ENCODE data around the gene TUB.

The TUB gene

DNA sequence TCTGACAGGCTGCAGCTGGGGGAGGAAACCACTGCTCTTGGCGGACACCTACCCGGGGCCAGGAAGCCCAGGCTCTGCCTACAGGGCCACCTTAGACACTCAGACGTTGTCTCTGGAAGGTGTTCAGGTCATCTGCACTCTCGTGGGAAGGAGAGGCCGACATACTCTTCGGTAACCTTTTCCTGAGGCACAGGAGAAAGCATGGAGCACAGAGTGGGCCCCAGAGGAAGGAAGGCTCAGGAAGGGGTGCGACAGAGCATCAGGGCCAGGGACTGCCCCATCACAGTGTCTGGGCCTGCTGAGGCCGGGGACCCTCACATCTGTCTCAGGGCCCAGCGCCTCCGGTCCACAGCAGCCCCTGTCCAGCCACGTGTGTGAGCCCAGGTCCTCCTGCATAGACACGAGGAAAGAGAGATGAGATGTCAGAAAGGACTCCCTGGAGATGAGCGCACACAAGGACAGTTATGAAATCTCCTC, 18.2 kb upstream of the TUB start:
- in situ Hi-C loops (cut with HindIII; ENCODE audit: low sequenced_read_pairs): no loop called here
- no peak for DNase-seq (ENCODE audit: low read depth)
- TF ChIP-seq, protein P1, sequence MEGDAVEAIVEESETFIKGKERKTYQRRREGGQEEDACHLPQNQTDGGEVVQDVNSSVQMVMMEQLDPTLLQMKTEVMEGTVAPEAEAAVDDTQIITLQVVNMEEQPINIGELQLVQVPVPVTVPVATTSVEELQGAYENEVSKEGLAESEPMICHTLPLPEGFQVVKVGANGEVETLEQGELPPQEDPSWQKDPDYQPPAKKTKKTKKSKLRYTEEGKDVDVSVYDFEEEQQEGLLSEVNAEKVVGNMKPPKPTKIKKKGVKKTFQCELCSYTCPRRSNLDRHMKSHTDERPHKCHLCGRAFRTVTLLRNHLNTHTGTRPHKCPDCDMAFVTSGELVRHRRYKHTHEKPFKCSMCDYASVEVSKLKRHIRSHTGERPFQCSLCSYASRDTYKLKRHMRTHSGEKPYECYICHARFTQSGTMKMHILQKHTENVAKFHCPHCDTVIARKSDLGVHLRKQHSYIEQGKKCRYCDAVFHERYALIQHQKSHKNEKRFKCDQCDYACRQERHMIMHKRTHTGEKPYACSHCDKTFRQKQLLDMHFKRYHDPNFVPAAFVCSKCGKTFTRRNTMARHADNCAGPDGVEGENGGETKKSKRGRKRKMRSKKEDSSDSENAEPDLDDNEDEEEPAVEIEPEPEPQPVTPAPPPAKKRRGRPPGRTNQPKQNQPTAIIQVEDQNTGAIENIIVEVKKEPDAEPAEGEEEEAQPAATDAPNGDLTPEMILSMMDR (IDR thresholded peaks at IDR 0.05; ENCODE audit: low read depth, low read length, missing control alignments): no peak
- no peak overlapping the region for H3K4me3 ChIP-seq (ENCODE audit: low read depth, low read length)

DNA sequence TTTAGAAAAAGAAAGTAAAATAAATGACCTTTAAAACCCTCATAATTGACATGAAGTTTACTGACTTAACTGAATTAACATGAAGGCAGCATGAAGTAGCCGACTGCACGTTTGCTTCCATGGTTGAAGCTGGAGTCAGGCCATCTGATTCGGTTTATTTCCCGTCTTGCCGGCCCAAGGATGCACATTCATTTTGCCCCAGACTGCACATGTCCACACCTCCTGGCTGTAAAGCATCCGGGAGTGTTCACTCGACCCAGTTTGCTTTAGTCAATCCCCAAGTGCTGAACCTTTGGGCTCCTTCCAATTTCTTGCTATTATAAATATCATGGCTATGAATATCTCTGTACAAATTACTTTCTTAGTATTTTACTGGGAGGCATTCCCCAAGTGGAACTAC, 17.7 kb upstream of the TUB start:
- H3K4me3 ChIP-seq (ENCODE audit: low read depth, low read length): no peak overlapping the region
- TF ChIP-seq, protein P1 (IDR thresholded peaks at IDR 0.05; ENCODE audit: low read depth, low read length, missing control alignments): no peak
- no peak for DNase-seq (ENCODE audit: low read depth)
- in situ Hi-C loops (cut with HindIII; ENCODE audit: low sequenced_read_pairs): no loop called here

DNA sequence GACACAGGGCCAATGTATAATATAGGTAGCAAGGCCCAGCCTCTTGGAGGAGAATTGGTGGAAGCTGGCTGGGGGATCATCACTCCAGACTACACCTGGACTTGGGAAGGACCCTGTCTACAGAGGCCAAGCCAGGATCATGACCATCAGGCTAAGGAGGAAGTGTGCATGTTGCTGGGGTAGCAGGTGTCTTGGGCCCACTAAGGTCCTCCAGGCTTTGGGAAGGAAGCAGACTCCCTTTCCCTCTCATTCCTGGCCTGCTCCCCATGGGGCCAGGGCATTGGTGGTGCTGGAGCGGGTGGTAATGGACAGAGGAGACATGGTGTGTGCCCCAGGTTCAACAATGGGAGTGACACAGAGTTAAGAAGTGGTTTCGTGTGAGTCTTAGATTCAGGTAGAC, 16.0 kb upstream of the TUB start:
- in situ Hi-C loops (cut with HindIII; ENCODE audit: low sequenced_read_pairs): no loop called here
- no peak overlapping the region for H3K4me3 ChIP-seq (ENCODE audit: low read depth, low read length)
- TF ChIP-seq, protein P1 (IDR thresholded peaks at IDR 0.05; ENCODE audit: low read depth, low read length, missing control alignments): no peak
- DNase-seq (ENCODE audit: low read depth): no peak

DNA sequence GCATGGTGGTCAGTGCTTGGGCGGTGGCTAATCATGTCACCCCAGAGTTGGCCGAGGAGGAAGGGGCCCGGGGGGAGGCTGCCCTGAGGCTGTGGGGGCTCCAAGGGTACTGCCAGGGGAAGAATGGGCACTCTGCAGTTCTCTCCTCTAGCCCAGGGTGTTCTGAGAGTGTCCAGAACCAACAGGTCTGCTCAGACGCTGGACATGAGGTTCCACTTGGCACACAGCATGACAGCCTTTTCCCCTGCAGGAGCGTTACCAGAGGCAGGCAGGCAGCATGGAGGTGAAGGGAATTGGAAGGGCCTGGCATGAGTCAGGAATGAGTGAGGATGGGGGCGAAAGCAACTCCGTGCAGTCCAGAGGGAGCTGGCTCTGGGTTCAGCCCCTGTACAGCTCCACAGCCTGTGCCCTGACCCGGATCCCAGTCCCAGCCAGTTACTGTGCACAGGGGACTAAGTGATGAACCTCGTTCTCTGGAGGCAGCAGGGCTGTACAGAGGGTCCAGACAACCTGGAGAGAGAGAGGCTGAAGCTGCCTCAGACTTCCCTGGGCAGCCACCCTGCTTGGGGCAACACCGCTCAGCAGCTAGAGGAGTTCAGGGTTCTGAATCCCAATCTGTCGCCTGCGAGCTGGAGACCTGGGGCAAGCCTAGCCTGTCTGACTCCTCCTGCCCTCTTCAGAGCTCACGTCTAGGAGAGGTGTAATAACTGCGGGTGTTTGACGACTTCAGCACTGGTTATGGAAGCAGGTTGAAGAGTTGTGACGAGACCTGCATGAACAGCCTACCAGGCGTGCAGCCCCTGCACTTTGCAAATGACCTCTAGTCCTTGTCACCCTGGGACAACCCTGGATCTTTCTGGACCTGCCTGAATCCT, 14.7 kb upstream of the TUB start:
- TF ChIP-seq, protein P1 (IDR thresholded peaks at IDR 0.05; ENCODE audit: low read depth, low read length, missing control alignments): no peak
- DNase-seq (ENCODE audit: low read depth): no peak
- in situ Hi-C loops (cut with HindIII; ENCODE audit: low sequenced_read_pairs): no loop called here
- no peak overlapping the region for H3K4me3 ChIP-seq (ENCODE audit: low read depth, low read length)

DNA sequence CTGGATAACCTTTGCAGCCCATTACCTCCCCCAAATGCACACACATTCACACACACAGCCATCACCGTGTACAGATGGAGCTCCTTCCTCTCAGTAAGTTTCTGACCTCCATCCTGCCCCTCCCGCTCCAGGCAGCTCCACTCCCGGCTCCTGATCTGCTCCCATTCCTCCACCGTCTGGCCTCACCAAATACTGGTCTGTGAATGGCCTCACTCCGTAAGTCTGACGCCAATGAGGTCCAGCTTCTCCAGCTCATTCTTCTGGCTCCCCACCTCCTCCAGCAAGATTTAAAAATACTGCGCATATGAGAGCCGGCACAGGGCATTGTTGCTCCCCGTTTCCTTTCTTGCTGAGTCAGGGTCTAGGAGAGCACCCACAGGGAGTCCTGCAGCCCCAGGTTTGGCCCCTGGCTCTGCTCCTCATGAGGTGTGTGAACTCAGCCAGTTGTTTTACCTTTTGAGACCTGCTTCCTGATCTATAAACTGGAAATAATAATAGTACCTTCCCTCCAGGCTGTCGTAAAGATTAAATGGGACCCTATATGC, 14.0 kb upstream of the TUB start:
- in situ Hi-C loops (cut with HindIII; ENCODE audit: low sequenced_read_pairs): no loop called here
- TF ChIP-seq, protein P1 (IDR thresholded peaks at IDR 0.05; ENCODE audit: low read depth, low read length, missing control alignments): no peak
- no peak overlapping the region for H3K4me3 ChIP-seq (ENCODE audit: low read depth, low read length)
- DNase-seq (ENCODE audit: low read depth): no peak

DNA sequence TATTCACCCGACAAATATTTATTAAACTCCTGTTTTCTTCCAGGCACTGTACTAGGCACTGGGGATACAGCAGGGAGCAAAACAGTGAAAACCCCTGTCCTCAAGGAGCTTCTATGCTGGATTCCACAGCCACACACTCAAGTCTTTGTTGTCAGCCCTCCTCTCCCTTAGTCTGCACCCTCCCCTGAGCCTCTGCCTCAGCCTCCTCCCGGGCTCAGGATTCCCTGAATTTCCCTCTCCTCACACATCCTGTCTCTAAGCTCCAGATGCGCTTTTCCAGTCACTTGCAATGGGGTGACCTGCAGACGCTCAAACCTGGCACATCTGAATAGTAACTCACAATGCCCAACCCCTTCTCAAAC, 13.5 kb upstream of the TUB start:
- DNase-seq (ENCODE audit: low read depth): no peak
- no peak overlapping the region for H3K4me3 ChIP-seq (ENCODE audit: low read depth, low read length)
- TF ChIP-seq, protein P1 (IDR thresholded peaks at IDR 0.05; ENCODE audit: low read depth, low read length, missing control alignments): no peak
- in situ Hi-C loops (cut with HindIII; ENCODE audit: low sequenced_read_pairs): no loop called here
